Muscle layer of colon (tissue), 2 donors: Measurements from ENCODE around the gene CSF3.

Experiments
- H3K27ac ChIP-seq: one replicate; pipeline ENCODE4 v1.7.0; 2013; ENCODE audit warnings: low read depth, mild to moderate bottlenecking, low read length, moderate library complexity
- H3K27me3 ChIP-seq, 2 donors: one replicate each; pipeline ENCODE4 v1.7.0; 2013; ENCODE audit warnings: low read length in 2 of 2, mild to moderate bottlenecking in 2 of 2; ENCODE audit not compliant: insufficient read depth in 2 of 2, control insufficient read depth in 1 of 2
- H3K36me3 ChIP-seq: one replicate; pipeline ENCODE4 v1.7.0; 2013; ENCODE audit warnings: mild to moderate bottlenecking, low read length; ENCODE audit not compliant: insufficient read depth
- H3K4me1 ChIP-seq: one replicate; pipeline ENCODE4 v1.7.0; 2013; ENCODE audit warnings: mild to moderate bottlenecking, low read length; ENCODE audit not compliant: insufficient read depth
- H3K4me3 ChIP-seq, 2 donors: one replicate each; pipeline ENCODE4 v1.7.0; 2013; ENCODE audit warnings: low read length in 2 of 2, low read depth in 1 of 2, mild to moderate bottlenecking in 1 of 2, moderate library complexity in 1 of 2
- H3K9ac ChIP-seq: one replicate; pipeline ENCODE4 v1.7.0; 2013; ENCODE audit warnings: low read length
- H3K9me3 ChIP-seq: one replicate; pipeline ENCODE4 v1.7.0; 2013; ENCODE audit warnings: mild to moderate bottlenecking, low read length
- donor health status: abdominal sarcoma.
- donor health status: Adenocarcinoma of cecum.

CSF3 gene

DNA sequence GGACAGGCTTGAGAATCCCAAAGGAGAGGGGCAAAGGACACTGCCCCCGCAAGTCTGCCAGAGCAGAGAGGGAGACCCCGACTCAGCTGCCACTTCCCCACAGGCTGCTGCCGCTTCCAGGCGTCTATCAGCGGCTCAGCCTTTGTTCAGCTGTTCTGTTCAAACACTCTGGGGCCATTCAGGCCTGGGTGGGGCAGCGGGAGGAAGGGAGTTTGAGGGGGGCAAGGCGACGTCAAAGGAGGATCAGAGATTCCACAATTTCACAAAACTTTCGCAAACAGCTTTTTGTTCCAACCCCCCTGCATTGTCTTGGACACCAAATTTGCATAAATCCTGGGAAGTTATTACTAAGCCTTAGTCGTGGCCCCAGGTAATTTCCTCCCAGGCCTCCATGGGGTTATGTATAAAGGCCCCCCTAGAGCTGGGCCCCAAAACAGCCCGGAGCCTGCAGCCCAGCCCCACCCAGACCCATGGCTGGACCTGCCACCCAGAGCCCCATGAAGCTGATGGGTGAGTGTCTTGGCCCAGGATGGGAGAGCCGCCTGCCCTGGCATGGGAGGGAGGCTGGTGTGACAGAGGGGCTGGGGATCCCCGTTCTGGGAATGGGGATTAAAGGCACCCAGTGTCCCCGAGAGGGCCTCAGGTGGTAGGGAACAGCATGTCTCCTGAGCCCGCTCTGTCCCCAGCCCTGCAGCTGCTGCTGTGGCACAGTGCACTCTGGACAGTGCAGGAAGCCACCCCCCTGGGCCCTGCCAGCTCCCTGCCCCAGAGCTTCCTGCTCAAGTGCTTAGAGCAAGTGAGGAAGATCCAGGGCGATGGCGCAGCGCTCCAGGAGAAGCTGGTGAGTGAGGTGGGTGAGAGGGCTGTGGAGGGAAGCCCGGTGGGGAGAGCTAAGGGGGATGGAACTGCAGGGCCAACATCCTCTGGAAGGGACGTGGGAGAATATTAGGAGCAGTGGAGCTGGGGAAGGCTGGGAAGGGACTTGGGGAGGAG is at the start of gene CSF3:
Gene CSF3, plus strand, starts transcription at position 436 of the 993 bp plus-strand sequence. Its CDS starts 35 bp downstream, at position 471.
- no peak within 1 kb of the TSS for H3K9ac ChIP-seq
- H3K4me1 ChIP-seq = peaks cover 28% of the 10 kb centered on the region
- no peak within 1 kb of the TSS for H3K27ac ChIP-seq
- peaks cover 9% of the 10 kb centered on the region for H3K36me3 ChIP-seq
- H3K4me3 ChIP-seq = no peak within 1 kb of the TSS
- no peaks in the 10 kb centered on the region for H3K9me3 ChIP-seq
- no peaks in the 10 kb centered on the region for H3K27me3 ChIP-seq

DNA sequence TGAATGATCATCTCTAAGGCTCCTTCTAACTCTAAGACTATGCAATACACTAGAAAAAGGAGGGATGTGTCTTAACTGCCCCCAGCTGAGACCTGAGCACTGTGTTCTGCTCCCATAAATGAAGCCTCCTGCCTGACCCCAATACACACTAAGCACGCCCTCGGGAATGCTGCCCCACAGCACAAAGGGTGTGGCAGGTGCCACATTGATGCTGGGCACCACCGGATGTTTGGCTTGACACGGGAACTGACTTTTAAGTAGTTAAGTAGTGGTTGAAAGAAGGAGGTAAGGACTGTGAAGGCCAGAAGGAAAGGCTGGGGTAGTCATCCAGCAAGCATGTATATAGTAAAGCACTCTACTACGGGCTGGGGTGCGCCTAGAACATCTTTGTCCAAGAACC is 48.5 kb upstream of the CSF3 start:
- H3K27ac ChIP-seq = no peak overlapping the region
- no peak overlapping the region for H3K9ac ChIP-seq

GRCh38 chr17:39968761-39969160 is 46.5 kb upstream of the CSF3 start:
- no peak overlapping the region for H3K27ac ChIP-seq
- no peaks in the 10 kb centered on the region for H3K9me3 ChIP-seq
- no peaks in the 10 kb centered on the region for H3K27me3 ChIP-seq
- no peaks in the 10 kb centered on the region for H3K36me3 ChIP-seq
- no peak overlapping the region for H3K9ac ChIP-seq
- H3K4me3 ChIP-seq = no peak overlapping the region
- H3K4me1 ChIP-seq = peaks cover 4% of the 10 kb centered on the region

More for the DNA sequence above, 48.5 kb upstream of the CSF3 start:
- H3K9me3 ChIP-seq = no peaks in the 10 kb centered on the region
- no peak overlapping the region for H3K4me3 ChIP-seq
- no peaks in the 10 kb centered on the region for H3K36me3 ChIP-seq
- peaks cover 4% of the 10 kb centered on the region for H3K4me1 ChIP-seq
- H3K27me3 ChIP-seq = peaks cover 0 to 5% of the 10 kb centered on the region in 2 donors

DNA sequence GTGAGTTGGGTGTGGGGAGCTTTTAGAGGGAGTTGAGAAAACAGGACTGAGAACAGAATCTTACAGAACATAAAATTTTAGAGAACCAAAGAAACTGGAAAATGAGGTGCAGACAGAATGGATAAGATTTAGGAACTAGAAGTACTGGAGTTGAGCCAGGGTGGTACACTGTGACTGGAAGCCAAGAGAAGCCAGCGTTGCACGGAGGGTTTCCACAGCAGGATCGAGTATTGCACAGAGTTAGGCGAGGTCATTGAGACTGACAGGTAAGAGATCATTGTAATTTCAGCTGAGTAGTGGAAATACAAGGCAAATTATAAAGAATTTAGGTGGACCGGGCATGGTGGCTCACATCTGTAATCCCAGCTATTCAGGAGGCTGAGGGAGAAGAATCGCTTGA is 45.9 kb upstream of the CSF3 start:
- Histone ChIP-seq H3K9me3 (no peaks in the 10 kb centered on the region), H3K27me3 (no peaks in the 10 kb centered on the region), H3K4me1 (peaks cover 4% of the 10 kb centered on the region), H3K27ac (no peak overlapping the region), H3K36me3 (no peaks in the 10 kb centered on the region), H3K4me3 (no peak overlapping the region), H3K9ac (no peak overlapping the region)

DNA sequence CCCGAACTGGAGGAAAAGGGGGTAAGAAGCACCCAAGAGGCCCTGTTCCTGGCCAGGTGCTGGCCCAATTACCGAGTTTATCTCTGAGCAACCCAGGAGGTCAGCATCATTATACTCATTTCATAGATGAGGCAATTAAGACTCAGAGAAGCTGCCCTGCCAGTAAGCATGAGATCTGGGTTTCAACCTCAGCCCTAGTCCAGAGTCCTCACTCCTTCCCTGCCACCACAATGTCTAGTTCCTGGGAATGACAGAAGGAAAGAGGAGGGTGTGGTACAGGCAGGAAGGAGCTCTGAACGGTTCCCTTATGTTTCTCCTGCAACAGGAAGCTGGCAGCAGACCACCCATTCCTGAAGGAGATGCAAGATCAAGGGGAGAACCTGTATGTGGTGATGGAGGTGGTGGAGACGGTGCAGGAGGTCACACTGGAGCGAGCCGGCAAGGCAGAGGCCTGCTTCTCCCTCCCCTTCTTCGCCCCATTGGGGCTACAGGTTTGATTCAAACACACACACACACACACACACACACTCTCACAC is 45.0 kb upstream of the CSF3 start:
- Histone ChIP-seq H3K9me3 (no peaks in the 10 kb centered on the region), H3K27me3 (no peaks in the 10 kb centered on the region), H3K9ac (no peak overlapping the region), H3K36me3 (no peaks in the 10 kb centered on the region), H3K27ac (no peak overlapping the region), H3K4me1 (peaks cover 4% of the 10 kb centered on the region), H3K4me3 (no peak overlapping the region)

GRCh38 chr17:39971076-39971603 is 44.1 kb upstream of the CSF3 start:
- H3K36me3 ChIP-seq = no peaks in the 10 kb centered on the region
- H3K4me3 ChIP-seq = no peak overlapping the region
- no peaks in the 10 kb centered on the region for H3K9me3 ChIP-seq
- no peaks in the 10 kb centered on the region for H3K4me1 ChIP-seq
- H3K27ac ChIP-seq = no peak overlapping the region
- H3K27me3 ChIP-seq = no peaks in the 10 kb centered on the region
- H3K9ac ChIP-seq = no peak overlapping the region

GRCh38 chr17:39972271-39972670 is 43.0 kb upstream of the CSF3 start:
- no peak overlapping the region for H3K4me3 ChIP-seq
- no peak overlapping the region for H3K27ac ChIP-seq
- no peaks in the 10 kb centered on the region for H3K9me3 ChIP-seq
- H3K9ac ChIP-seq = no peak overlapping the region
- H3K4me1 ChIP-seq = no peaks in the 10 kb centered on the region
- H3K36me3 ChIP-seq = no peaks in the 10 kb centered on the region
- no peaks in the 10 kb centered on the region for H3K27me3 ChIP-seq

GRCh38 chr17:39973496-39973895 is 41.7 kb upstream of the CSF3 start:
- Histone ChIP-seq H3K4me1 (no peaks in the 10 kb centered on the region), H3K36me3 (no peaks in the 10 kb centered on the region), H3K4me3 (no peak overlapping the region), H3K27ac (no peak overlapping the region), H3K9me3 (no peaks in the 10 kb centered on the region), H3K9ac (no peak overlapping the region), H3K27me3 (no peaks in the 10 kb centered on the region)

GRCh38 chr17:39974433-39974832 is 40.8 kb upstream of the CSF3 start:
- Histone ChIP-seq H3K9ac (no peak overlapping the region), H3K27me3 (no peaks in the 10 kb centered on the region), H3K27ac (no peak overlapping the region), H3K36me3 (no peaks in the 10 kb centered on the region), H3K4me1 (peaks cover 2% of the 10 kb centered on the region), H3K4me3 (no peak overlapping the region), H3K9me3 (no peaks in the 10 kb centered on the region)

- Histone ChIP-seq H3K27ac (no peak overlapping the region), H3K4me3 (no peak overlapping the region), H3K9me3 (no peaks in the 10 kb centered on the region), H3K36me3 (no peaks in the 10 kb centered on the region), H3K4me1 (peaks cover 7% of the 10 kb centered on the region), H3K9ac (no peak overlapping the region), H3K27me3 (no peaks in the 10 kb centered on the region)
Measured at GRCh38 chr17:39975801-39976200, 39.4 kb upstream of the CSF3 start.

- no peak overlapping the region for H3K27ac ChIP-seq
Measured at GRCh38 chr17:39979016-39979670, 36.1 kb upstream of the CSF3 start.

More at GRCh38 chr17:39979016-39979670, 36.1 kb upstream of the CSF3 start:
- H3K9ac ChIP-seq = no peak overlapping the region
- peaks cover 21% of the 10 kb centered on the region for H3K4me1 ChIP-seq
- H3K27me3 ChIP-seq = no peaks in the 10 kb centered on the region
- H3K4me3 ChIP-seq = no peak overlapping the region
- H3K36me3 ChIP-seq = peaks cover under 1% of the 10 kb centered on the region
- H3K9me3 ChIP-seq = no peaks in the 10 kb centered on the region
